Natural killer cell treated with Interleukin-12 subunit alpha and Interleukin-12 subunit beta and Interleukin-15 and Interleukin-18, amount 100 ng/mL, for 72 hours (primary cell): ENCODE results near the gene CD1E. TPM values are rescaled to one million over a fixed set of nuclear protein-coding genes. Genes with fewer than 3 reads are reported as not detected.
A peak's percentile ranks its signal among the peaks of the same experiment; 100 is the strongest.

ENCODE experiments used
- ATAC-seq, 2 donors: fragments of 150-1000 bp; cut with Tn5 transposase in 1 of 2; sonication (Bioruptor Pico), chemical (Tn5 transposase) in 1 of 2; 2 replicates each; pipeline ENCODE4 v1.10.0; 2021
- DNase-seq: peaks from one replicate; pipeline ENCODE4 v3.0.0; 2022; ENCODE audit warnings: low spot score
- H3K27ac Mint-ChIP-seq, 2 donors: 1 replicate in 1 of 2; 2 replicates in 1 of 2; pipeline ENCODE4 v1.8.0; 2022; ENCODE audit warnings: mixed read lengths in 2 of 2, mild to moderate bottlenecking in 1 of 2, moderate library complexity in 1 of 2
- H3K27me3 Mint-ChIP-seq, 2 donors: 1 replicate in 1 of 2; 2 replicates in 1 of 2; pipeline ENCODE4 v1.8.0; 2022; ENCODE audit warnings: mixed read lengths in 2 of 2
- H3K36me3 Mint-ChIP-seq: one replicate; pipeline ENCODE4 v1.8.0; 2022; ENCODE audit warnings: mixed read lengths
- H3K4me1 Mint-ChIP-seq, 2 donors: 1 replicate in 1 of 2; 2 replicates in 1 of 2; pipeline ENCODE4 v1.8.0; 2022; ENCODE audit warnings: low read depth in 2 of 2, mixed read lengths in 2 of 2, mild to moderate bottlenecking in 1 of 2
- H3K4me3 Mint-ChIP-seq: one replicate; pipeline ENCODE4 v1.8.0; 2022; ENCODE audit warnings: mixed read lengths
- H3K9me3 Mint-ChIP-seq: 2 replicates; pipeline ENCODE4 v1.8.0; 2022; ENCODE audit warnings: mixed read lengths
- total RNA-seq, 2 donors: library from RNA; stranded (reverse); gene quantifications; one replicate each; pipeline ENCODE4 v1.2.3, GENCODE V29; 2022

The CD1E gene
- not detected for total RNA-seq

- H3K27ac Mint-ChIP-seq = no peak within 1 kb of the TSS
- H3K9me3 Mint-ChIP-seq = no peaks in the 10 kb centered on the region
- no peaks in the 10 kb centered on the region for H3K36me3 Mint-ChIP-seq
- H3K4me1 Mint-ChIP-seq = no peaks in the 10 kb centered on the region
- DNase-seq (no peak), ATAC-seq (peak in 1 of 2 donors; percentile 40)
- H3K4me3 Mint-ChIP-seq = no peak within 1 kb of the TSS
- peaks cover 36 to 45% of the 10 kb centered on the region in 2 donors for H3K27me3 Mint-ChIP-seq
These were observed at the start of gene CD1E for GRCh38 chr1:158353303-158354075. TSS of gene CD1E (plus strand) at chr1:158353894. CDS start at chr1:158353989, 95 bp downstream.

- Mint-ChIP-seq H3K27ac (no peak overlapping the region), H3K9me3 (peaks cover 2% of the 10 kb centered on the region), H3K36me3 (peaks cover 16% of the 10 kb centered on the region), H3K4me3 (no peak overlapping the region), H3K4me1 (no peaks in the 10 kb centered on the region), H3K27me3 (peaks cover 23 to 37% of the 10 kb centered on the region in 2 donors)
- DNase-seq = no peak
- no peak for ATAC-seq
These were observed 43.1 kb upstream of the CD1E start for GRCh38 chr1:158310623-158311022.

- Mint-ChIP-seq H3K27ac (no peak overlapping the region), H3K4me1 (no peaks in the 10 kb centered on the region), H3K9me3 (peaks cover 2% of the 10 kb centered on the region), H3K36me3 (peaks cover 16% of the 10 kb centered on the region), H3K27me3 (peaks cover 21 to 34% of the 10 kb centered on the region in 2 donors), H3K4me3 (no peak overlapping the region)
- ATAC-seq (no peak), DNase-seq (no peak)
These were observed 42.6 kb upstream of the CD1E start for GRCh38 chr1:158311066-158311465.

- peaks cover 8% of the 10 kb centered on the region for H3K36me3 Mint-ChIP-seq
- peaks cover 25 to 41% of the 10 kb centered on the region in 2 donors for H3K27me3 Mint-ChIP-seq
- H3K27ac Mint-ChIP-seq = no peak overlapping the region
- H3K4me3 Mint-ChIP-seq = no peak overlapping the region
- DNase-seq (no peak), ATAC-seq (no peak)
- no peaks in the 10 kb centered on the region for H3K4me1 Mint-ChIP-seq
- no peaks in the 10 kb centered on the region for H3K9me3 Mint-ChIP-seq
These were observed 29.8 kb upstream of the CD1E start for GRCh38 chr1:158323866-158324265.

- Mint-ChIP-seq H3K27ac (no peak overlapping the region), H3K4me3 (no peak overlapping the region), H3K9me3 (no peaks in the 10 kb centered on the region), H3K27me3 (peaks cover 22 to 39% of the 10 kb centered on the region in 2 donors), H3K36me3 (peaks cover 8% of the 10 kb centered on the region), H3K4me1 (no peaks in the 10 kb centered on the region)
- ATAC-seq = no peak
- no peak for DNase-seq
These were observed 29.3 kb upstream of the CD1E start for GRCh38 chr1:158324395-158324794.

GRCh38 chr1:158327481-158327880 lies 26.2 kb upstream of the CD1E start:
- Mint-ChIP-seq H3K4me3 (no peak overlapping the region), H3K27ac (no peak overlapping the region), H3K4me1 (no peaks in the 10 kb centered on the region), H3K36me3 (peaks cover 8% of the 10 kb centered on the region), H3K9me3 (no peaks in the 10 kb centered on the region), H3K27me3 (peaks cover 10 to 19% of the 10 kb centered on the region in 2 donors)
- DNase-seq (no peak), ATAC-seq (no peak)

- no peaks in the 10 kb centered on the region for H3K9me3 Mint-ChIP-seq
- no peak for DNase-seq
- H3K4me3 Mint-ChIP-seq = no peak overlapping the region
- peaks cover 2 to 4% of the 10 kb centered on the region in 2 donors for H3K4me1 Mint-ChIP-seq
- peaks cover 5 to 10% of the 10 kb centered on the region in 2 donors for H3K27me3 Mint-ChIP-seq
- peaks cover under 1% of the 10 kb centered on the region for H3K36me3 Mint-ChIP-seq
- no peak for ATAC-seq
- H3K27ac Mint-ChIP-seq = no peak overlapping the region
These were observed 25.3 kb upstream of the CD1E start for GRCh38 chr1:158328426-158328825.

GRCh38 chr1:158329300-158329699 lies 24.4 kb upstream of the CD1E start:
- Mint-ChIP-seq H3K4me3 (no peak overlapping the region), H3K9me3 (no peaks in the 10 kb centered on the region), H3K4me1 (peaks cover 8 to 12% of the 10 kb centered on the region in 2 donors), H3K27me3 (peaks cover 5% of the 10 kb centered on the region in 2 donors), H3K27ac (no peak overlapping the region), H3K36me3 (no peaks in the 10 kb centered on the region)
- DNase-seq (no peak), ATAC-seq (no peak)

GRCh38 chr1:158329733-158330132 lies 24.0 kb upstream of the CD1E start:
- Mint-ChIP-seq H3K9me3 (no peaks in the 10 kb centered on the region), H3K4me3 (no peak overlapping the region), H3K27ac (no peak overlapping the region), H3K36me3 (no peaks in the 10 kb centered on the region), H3K27me3 (peaks cover under 1 to 4% of the 10 kb centered on the region in 2 donors), H3K4me1 (peaks cover 11 to 16% of the 10 kb centered on the region in 2 donors)
- no peak for DNase-seq
- ATAC-seq = no peak

- Mint-ChIP-seq H3K27me3 (peaks cover 0 to 4% of the 10 kb centered on the region in 2 donors), H3K27ac (no peak overlapping the region), H3K9me3 (no peaks in the 10 kb centered on the region), H3K4me1 (peaks cover 11 to 20% of the 10 kb centered on the region in 2 donors), H3K36me3 (no peaks in the 10 kb centered on the region), H3K4me3 (no peak overlapping the region)
- DNase-seq = no peak
- no peak for ATAC-seq
These were observed 23.1 kb upstream of the CD1E start for GRCh38 chr1:158330391-158331105.

- no peaks in the 10 kb centered on the region for H3K36me3 Mint-ChIP-seq
- DNase-seq = no peak
- H3K27me3 Mint-ChIP-seq = peaks cover 0 to 4% of the 10 kb centered on the region in 2 donors
- H3K4me3 Mint-ChIP-seq = no peak overlapping the region
- no peak for ATAC-seq
- H3K27ac Mint-ChIP-seq = no peak overlapping the region
- no peaks in the 10 kb centered on the region for H3K9me3 Mint-ChIP-seq
- H3K4me1 Mint-ChIP-seq = peaks cover 11 to 20% of the 10 kb centered on the region in 2 donors
These were observed 22.6 kb upstream of the CD1E start for GRCh38 chr1:158331106-158331425.

- H3K4me1 Mint-ChIP-seq = peaks cover 11 to 20% of the 10 kb centered on the region in 2 donors
These were observed 22.1 kb upstream of the CD1E start, which contains the start of gene CD1B for GRCh38 chr1:158331481-158332150. TSS of gene CD1B (minus strand) at chr1:158331531. CDS start at chr1:158331423, 108 bp downstream.

GRCh38 chr1:158333405-158334155 lies 20.1 kb upstream of the CD1E start:
- peaks cover 11 to 20% of the 10 kb centered on the region in 2 donors for H3K4me1 Mint-ChIP-seq
- peak overlapping the region; percentile 23 for H3K4me3 Mint-ChIP-seq
- H3K27ac Mint-ChIP-seq = no peak overlapping the region
- peaks cover 9 to 14% of the 10 kb centered on the region in 2 donors for H3K27me3 Mint-ChIP-seq
- no peak for DNase-seq
- H3K9me3 Mint-ChIP-seq = no peaks in the 10 kb centered on the region
- ATAC-seq = no peak
- H3K36me3 Mint-ChIP-seq = peaks cover 6% of the 10 kb centered on the region

More at GRCh38 chr1:158331481-158332150, 22.1 kb upstream of the CD1E start, which contains the start of gene CD1B:
- ATAC-seq (no peak), DNase-seq (no peak)
- no peaks in the 10 kb centered on the region for H3K9me3 Mint-ChIP-seq
- no peak within 1 kb of the TSS for H3K4me3 Mint-ChIP-seq
- H3K27ac Mint-ChIP-seq = no peak within 1 kb of the TSS
- peaks cover 0 to 4% of the 10 kb centered on the region in 2 donors for H3K27me3 Mint-ChIP-seq
- no peaks in the 10 kb centered on the region for H3K36me3 Mint-ChIP-seq
